OCI-LY1 (cell line): Measurements from ENCODE around the gene FOXB2.

ENCODE experiments used
- H2AFZ ChIP-seq: fragments of 200-600 bp; sonication (generic), shearing (Covaris generic); 2 replicates; pipeline ENCODE4 v1.6.0; 2014; ENCODE audit warnings: antibody characterized with exemption, mild to moderate bottlenecking, low read length
- H3F3A ChIP-seq: fragments of 200-600 bp; sonication (generic), shearing (Covaris generic); 2 replicates; pipeline ENCODE4 v1.6.0; 2014; ENCODE audit warnings: mild to moderate bottlenecking, antibody characterized with exemption, low read length, moderate library complexity; ENCODE audit not compliant: insufficient read depth
- H3K27ac ChIP-seq: fragments of 200-600 bp; sonication (generic); 2 replicates; pipeline ENCODE4 v1.5.1; 2014; ENCODE audit warnings: low read length, mixed run types, mild to moderate bottlenecking, low read depth; ENCODE audit not compliant: poor library complexity, severe bottlenecking
- H3K27me3 ChIP-seq: fragments of 200-600 bp; sonication (generic); 2 replicates; pipeline ENCODE4 v1.6.0; 2014; ENCODE audit warnings: antibody characterized with exemption, mild to moderate bottlenecking, low read length, moderate library complexity; ENCODE audit not compliant: insufficient read depth
- H3K36me3 ChIP-seq: fragments of 200-600 bp; sonication (generic); 2 replicates; pipeline ENCODE4 v1.6.1; 2014; ENCODE audit warnings: mild to moderate bottlenecking, antibody characterized with exemption, low read length, moderate library complexity, mixed read lengths; ENCODE audit not compliant: insufficient read depth
- H3K4me1 ChIP-seq: fragments of 200-600 bp; sonication (generic); 2 replicates; pipeline ENCODE4 v1.5.1; 2014; ENCODE audit warnings: mild to moderate bottlenecking, low read length, moderate library complexity; ENCODE audit not compliant: insufficient read depth, severe bottlenecking
- H3K4me2 ChIP-seq: fragments of 200-600 bp; sonication (generic), shearing (Covaris generic); 2 replicates; pipeline ENCODE4 v1.6.1; 2014; ENCODE audit warnings: low read length
- H3K4me3 ChIP-seq: fragments of 200-600 bp; sonication (generic); 2 replicates; pipeline ENCODE4 v1.5.1; 2014; ENCODE audit warnings: low read length, low read depth, mild to moderate bottlenecking, mixed read lengths; ENCODE audit not compliant: poor library complexity, severe bottlenecking
- H3K79me2 ChIP-seq: fragments of 200-600 bp; shearing (Covaris generic); 2 replicates; pipeline ENCODE4 v1.6.1; 2016; ENCODE audit warnings: mixed run types, low read length, mixed read lengths; ENCODE audit not compliant: insufficient read depth
- H3K9ac ChIP-seq: fragments of 200-600 bp; sonication (generic), shearing (Covaris generic); 2 replicates; pipeline ENCODE4 v1.6.1; 2014; ENCODE audit warnings: mild to moderate bottlenecking, low read length, mixed read lengths
- H3K9me2 ChIP-seq: fragments of 200-600 bp; sonication (generic), shearing (Covaris generic); 2 replicates; pipeline ENCODE4 v1.6.1; 2014; ENCODE audit warnings: low read depth, mild to moderate bottlenecking, low read length, mixed read lengths
- H3K9me3 ChIP-seq: fragments of 200-600 bp; shearing (Covaris generic); 2 replicates; pipeline ENCODE4 v1.6.1; 2014; ENCODE audit warnings: low read length, mixed read lengths
- H4K20me1 ChIP-seq: fragments of 200-600 bp; sonication (generic), shearing (Covaris generic); 2 replicates; pipeline ENCODE4 v1.6.0; 2016; ENCODE audit warnings: mild to moderate bottlenecking, low read length; ENCODE audit not compliant: insufficient read depth
- CTCF ChIP-seq: fragments of 200-600 bp; sonication (generic), shearing (Covaris generic); IDR thresholded peaks from 2 replicates; pipeline ENCODE4 v1.5.1; 2017; ENCODE audit warnings: mild to moderate bottlenecking, antibody characterized with exemption, low read length, moderate library complexity, mixed read lengths
- EZH2 ChIP-seq: fragments of 200-600 bp; sonication (generic), shearing (Covaris generic); IDR thresholded peaks from 2 replicates; pipeline ENCODE4 v1.8.0; 2017; ENCODE audit warnings: borderline replicate concordance, mixed run types, mild to moderate bottlenecking, antibody characterized with exemption, low read length, moderate library complexity, mixed read lengths

Gene FOXB2

GRCh38 chr9:77005216-77005615 is 14.2 kb upstream of the FOXB2 start:
- no peaks in the 10 kb centered on the region for H3K9me2 ChIP-seq
- H3K4me1 ChIP-seq: no peaks in the 10 kb centered on the region
- H3K9me3 ChIP-seq: no peaks in the 10 kb centered on the region
- no peak overlapping the region for H2AFZ ChIP-seq
- no peaks in the 10 kb centered on the region for H3K79me2 ChIP-seq
- no peak overlapping the region for H3K4me3 ChIP-seq
- H3K9ac ChIP-seq: no peak overlapping the region
- no peak overlapping the region for H3K4me2 ChIP-seq
- no peaks in the 10 kb centered on the region for H4K20me1 ChIP-seq
- H3F3A ChIP-seq: no peaks in the 10 kb centered on the region
- H3K36me3 ChIP-seq: no peaks in the 10 kb centered on the region
- TF ChIP-seq EZH2 (no peak), CTCF (no peak)
- no peaks in the 10 kb centered on the region for H3K27me3 ChIP-seq
- H3K27ac ChIP-seq: no peak overlapping the region

DNA sequence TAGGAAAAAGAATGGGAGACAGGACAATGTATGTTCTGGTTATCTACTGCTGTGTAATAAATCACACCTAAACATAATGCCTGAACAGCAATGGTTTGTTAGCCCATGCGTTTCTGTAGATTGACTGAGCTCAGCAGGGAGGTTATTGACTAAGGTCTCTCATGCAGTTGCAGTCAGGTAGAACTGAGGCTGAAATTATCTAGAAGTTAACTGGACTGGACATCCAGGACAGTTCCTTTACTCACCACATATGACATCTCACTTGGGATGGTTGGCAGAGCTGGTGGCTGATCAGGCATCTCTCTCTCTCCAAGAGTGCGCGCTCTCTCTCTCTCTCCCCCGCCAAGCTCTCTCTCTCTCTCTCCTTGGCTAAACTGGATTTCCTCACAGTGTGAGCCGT is 8.9 kb upstream of the FOXB2 start:
- Histone ChIP-seq H3F3A (no peaks in the 10 kb centered on the region), H3K9me2 (no peaks in the 10 kb centered on the region), H3K36me3 (no peaks in the 10 kb centered on the region), H4K20me1 (no peaks in the 10 kb centered on the region), H2AFZ (no peak overlapping the region), H3K4me2 (no peak overlapping the region), H3K27me3 (no peaks in the 10 kb centered on the region), H3K9me3 (no peaks in the 10 kb centered on the region), H3K4me3 (no peak overlapping the region), H3K27ac (no peak overlapping the region), H3K4me1 (no peaks in the 10 kb centered on the region), H3K9ac (no peak overlapping the region), H3K79me2 (no peaks in the 10 kb centered on the region)
- TF ChIP-seq EZH2 (no peak), CTCF (no peak)

GRCh38 chr9:77011973-77012821 is 7.3 kb upstream of the FOXB2 start:
- no peaks in the 10 kb centered on the region for H3K27me3 ChIP-seq
- no peaks in the 10 kb centered on the region for H3K9me3 ChIP-seq
- no peaks in the 10 kb centered on the region for H4K20me1 ChIP-seq
- H3K4me2 ChIP-seq: peak overlapping the region; percentile 33; the same call in 1 of the 2 replicates
- no peak overlapping the region for H3K4me3 ChIP-seq
- H3K27ac ChIP-seq: no peak overlapping the region
- TF ChIP-seq EZH2: no peak
- TF ChIP-seq CTCF: peak; percentile 73
- H3K36me3 ChIP-seq: no peaks in the 10 kb centered on the region
- H3K79me2 ChIP-seq: no peaks in the 10 kb centered on the region
- no peak overlapping the region for H2AFZ ChIP-seq
- no peaks in the 10 kb centered on the region for H3F3A ChIP-seq
- H3K9ac ChIP-seq: no peak overlapping the region
- no peaks in the 10 kb centered on the region for H3K4me1 ChIP-seq
- H3K9me2 ChIP-seq: no peaks in the 10 kb centered on the region
